K562 (cell line): Measurements from ENCODE around the gene DRD2. TPM values are rescaled to one million over a fixed set of nuclear protein-coding genes. Genes with fewer than 3 reads are reported as not detected.

ENCODE experiments used
- ATAC-seq: fragments of 200-7000 bp; cut with Tn5 transposase; 3 replicates; pipeline ENCODE4 v1.9.1; 2020; ENCODE audit warnings: moderate library complexity
- BruUV-seq: library from RNA; stranded (reverse); fragments of 400-500 nt; replicated peaks from 2 replicates; lab custom pipeline; 2021; lab: Mats Ljungman, UMichigan
- CTCF ChIA-PET: fragments of 300-600 bp; formaldehyde crosslinking; extraction: SDS; loops from one replicate; lab custom pipeline; 2021; ENCODE audit warnings: low intra/inter-chr PET ratio; lab: Yijun Ruan, JAX
- POLR2A ChIA-PET: fragments of 300-600, 350-650 bp; sonication (Branson Sonifier 250); formaldehyde crosslinking; extraction: SDS; loops from one replicate; lab custom pipeline; 2021; ENCODE audit warnings: antibody characterized with exemption, inconsistent platforms; lab: Yijun Ruan, JAX
- DNase-seq, 4 experiments: peaks; one replicate each; pipeline versions ENCODE4 v3.0.0 to v3.0.0-alpha.2; 2011 to 2018; ENCODE audit warnings: low spot score in 3 of 4, mixed read lengths in 3 of 4; ENCODE audit errors: extremely low read depth in 1 of 4
- FAIRE-seq: peaks from 2 replicates; lab custom pipeline; 2011; peaks lifted over from hg19 to GRCh38; lab: Jason Lieb, UNC
- H2AFZ ChIP-seq: 2 replicates; pipeline ENCODE4 v1.6.0; 2011; ENCODE audit warnings: low read depth, low read length, control low read depth, inconsistent platforms
- H3K27ac ChIP-seq: fragments of 200-600 bp; 3 replicates; pipeline ENCODE4 v1.8.0; 2011; ENCODE audit warnings: low read depth, mild to moderate bottlenecking, control low read depth, inconsistent platforms, low read length, moderate library complexity, mixed read lengths; ENCODE audit errors: extremely low read depth
- H3K27me3 ChIP-seq, 2 experiments: fragments of 300-600 bp in 1 of 2; 2 replicates in 1 of 2; 3 replicates in 1 of 2; pipeline versions ENCODE4 v1.6.0 to v1.8.0; 2011; ENCODE audit warnings: inconsistent platforms in 2 of 2, low read length in 2 of 2, mild to moderate bottlenecking in 1 of 2, mixed read lengths in 1 of 2, moderate library complexity in 1 of 2; ENCODE audit not compliant: control insufficient read depth in 2 of 2, insufficient read depth in 2 of 2
- H3K36me3 ChIP-seq: fragments of 300-600 bp; 3 replicates; pipeline ENCODE4 v1.8.0; 2011; ENCODE audit warnings: mild to moderate bottlenecking, low read length, inconsistent platforms; ENCODE audit not compliant: control insufficient read depth, insufficient read depth
- H3K4me1 ChIP-seq, 2 experiments: fragments of 200-600 bp in 1 of 2; replicated peaks in 1 of 2; 2 replicates in 1 of 2; 3 replicates in 1 of 2; pipeline versions ENCODE4 v1.5.1 to v1.8.0; 2011; ENCODE audit warnings: inconsistent platforms in 2 of 2, low read length in 2 of 2, mild to moderate bottlenecking in 1 of 2, mixed read lengths in 1 of 2, moderate library complexity in 1 of 2; ENCODE audit not compliant: control insufficient read depth in 2 of 2, insufficient read depth in 2 of 2
- H3K4me2 ChIP-seq: 2 replicates; pipeline ENCODE4 v1.6.1; 2011; ENCODE audit warnings: low read length, control low read depth, inconsistent platforms, mixed read lengths; ENCODE audit not compliant: insufficient read depth
- H3K4me3 ChIP-seq: fragments of 200-600 bp; sonication (generic), shearing (Covaris generic); 2 replicates; pipeline ENCODE4 v1.5.1; 2016; ENCODE audit warnings: control low read depth, inconsistent platforms
- H3K79me2 ChIP-seq: fragments of 200-600 bp; 3 replicates; pipeline ENCODE4 v1.8.0; 2011; ENCODE audit warnings: low read length, inconsistent platforms; ENCODE audit not compliant: control insufficient read depth, insufficient read depth
- H3K9ac ChIP-seq, 2 experiments: 2 replicates each; pipeline versions ENCODE4 v1.6.0 to v1.6.1; 2011; ENCODE audit warnings: low read depth in 2 of 2, low read length in 2 of 2, control low read depth in 1 of 2, inconsistent platforms in 1 of 2, mild to moderate bottlenecking in 1 of 2, mixed read lengths in 1 of 2; ENCODE audit not compliant: insufficient read depth in 1 of 2
- H3K9me1 ChIP-seq: one replicate; pipeline ENCODE4 v1.6.0; 2011; ENCODE audit warnings: inconsistent platforms, mild to moderate bottlenecking, low read length, moderate library complexity; ENCODE audit not compliant: control insufficient read depth, insufficient read depth
- H3K9me3 ChIP-seq: replicated peaks from 2 replicates; pipeline ENCODE4 v1.5.1; 2011; ENCODE audit warnings: low read depth, low read length, inconsistent platforms; ENCODE audit not compliant: control insufficient read depth, insufficient read depth
- H4K20me1 ChIP-seq: replicated peaks from 2 replicates; pipeline ENCODE4 v1.6.1; 2011; ENCODE audit warnings: low read length, inconsistent platforms, mixed read lengths; ENCODE audit not compliant: control insufficient read depth, insufficient read depth
- ARID1B ChIP-seq: fragments of 450-650 bp; IDR thresholded peaks from 2 replicates; pipeline ENCODE4 v1.6.1; 2016; ENCODE audit warnings: antibody characterized with exemption, mild to moderate bottlenecking, inconsistent platforms
- BRD4 ChIP-seq: fragments of 200-600 bp; sonication (generic); IDR thresholded peaks from 2 replicates; pipeline ENCODE4 v1.6.1; 2017; ENCODE audit warnings: inconsistent platforms
- CBFA2T2 ChIP-seq: fragments of 450-650 bp; conservative IDR thresholded peaks from 2 replicates; pipeline ENCODE4 v1.6.1; 2017; ENCODE audit warnings: mild to moderate bottlenecking
- CBFA2T3 ChIP-seq: fragments of 450-650 bp; IDR thresholded peaks from 2 replicates; pipeline ENCODE4 v1.6.1; 2017
- CXXC5 ChIP-seq: fragments of 250-450 bp; sonication (Bioruptor Pico); IDR thresholded peaks from 2 replicates; pipeline ENCODE4 v1.8.0; 2022; ENCODE audit warnings: inconsistent platforms, mild to moderate bottlenecking, moderate library complexity
- DNMT1 ChIP-seq: fragments of 450-650 bp; IDR thresholded peaks from 2 replicates; pipeline ENCODE4 v1.6.1; 2016; ENCODE audit warnings: antibody characterized with exemption, mild to moderate bottlenecking
- DPF2 ChIP-seq: fragments of 450-650 bp; IDR thresholded peaks from 2 replicates; pipeline ENCODE4 v1.6.1; 2016
- ETV1 ChIP-seq: fragments of 450-650 bp; conservative IDR thresholded peaks from 2 replicates; pipeline ENCODE4 v1.6.1; 2016; ENCODE audit warnings: missing genetic modification characterization, control low read depth, low read depth, missing compliant biosample characterization
- GABPA ChIP-seq: fragments of 200-800 bp; sonication (Bioruptor generic); conservative IDR thresholded peaks from 2 replicates; pipeline ENCODE4 v1.6.1; 2016; ENCODE audit warnings: low read depth, missing genetic modification characterization, missing compliant biosample characterization
- KDM1A ChIP-seq, 2 experiments: fragments of 450-650 bp; IDR thresholded peaks; 2 replicates each; pipeline ENCODE4 v1.6.1; 2016; ENCODE audit warnings: mild to moderate bottlenecking in 2 of 2
- MAZ ChIP-seq, 2 experiments: fragments of 450-650 bp in 1 of 2; sonication (generic) in 1 of 2; formaldehyde crosslinking; IDR thresholded peaks in 1 of 2; conservative IDR thresholded peaks in 1 of 2; 2 replicates each; pipeline versions ENCODE4 v1.4.0 to v1.5.0; 2020; ENCODE audit warnings: mild to moderate bottlenecking in 1 of 2, missing genetic modification reagents in 1 of 2
- MEIS2 ChIP-seq: fragments of 450-650 bp; IDR thresholded peaks from 2 replicates; pipeline ENCODE4 v1.6.1; 2014; ENCODE audit warnings: mild to moderate bottlenecking; ENCODE audit not compliant: partially characterized antibody
- NCOR1 ChIP-seq: fragments of 450-650 bp; IDR thresholded peaks from 2 replicates; pipeline ENCODE4 v1.6.1; 2016; ENCODE audit warnings: mild to moderate bottlenecking, moderate library complexity
- RCOR1 ChIP-seq, 2 experiments: IDR thresholded peaks; 2 replicates each; pipeline ENCODE4 v1.6.1; 2012; ENCODE audit warnings: low read depth in 2 of 2, low read length in 2 of 2, borderline replicate concordance in 1 of 2, improper control_type of control experiment in 1 of 2
- SIRT6 ChIP-seq: IDR thresholded peaks from one replicate; pipeline ENCODE4 v1.6.1; 2012; ENCODE audit warnings: low read depth, mild to moderate bottlenecking, control low read depth, inconsistent platforms, low read length, moderate library complexity
- SMARCA4 ChIP-seq: fragments of 450-650 bp; IDR thresholded peaks from 2 replicates; pipeline ENCODE4 v1.6.1; 2016
- TEAD4 ChIP-seq, 2 experiments: sonication (generic) in 1 of 2; formaldehyde crosslinking in 1 of 2; IDR thresholded peaks; 2 replicates each; pipeline versions ENCODE4 v1.6.1 to v1.8.0; 2012 to 2022; ENCODE audit warnings: borderline replicate concordance in 1 of 2, inconsistent platforms in 1 of 2, low read length in 1 of 2, mild to moderate bottlenecking in 1 of 2, missing genetic modification reagents in 1 of 2
- TRIM24 ChIP-seq, 2 experiments: fragments of 450-650 bp; IDR thresholded peaks; 2 replicates each; pipeline ENCODE4 v1.6.1; 2016
- ZKSCAN1 ChIP-seq: fragments of 150-350 bp; IDR thresholded peaks from 2 replicates; pipeline ENCODE4 v1.6.1; 2016; ENCODE audit warnings: low read depth, low read length
- ZNF239 ChIP-seq: fragments of 250-450 bp; sonication (Bioruptor Pico); IDR thresholded peaks from 2 replicates; pipeline ENCODE4 v1.4.0; 2020; ENCODE audit warnings: mild to moderate bottlenecking
- ZNF24 ChIP-seq: fragments of 450-650 bp; IDR thresholded peaks from 2 replicates; pipeline ENCODE4 v1.6.1; 2016
- ZNF253 ChIP-seq: fragments of 250-450 bp; sonication (Bioruptor Pico); conservative IDR thresholded peaks from 2 replicates; pipeline ENCODE4 v1.6.1; 2021; ENCODE audit warnings: mild to moderate bottlenecking
- WGBS: fragments of 100-300 bp; shearing (Covaris generic); methylation state at CpG from one replicate; pipeline ENCODE4 v1.1.6; 2016; ENCODE audit warnings: low coverage, mixed read lengths; ENCODE audit not compliant: insufficient coverage; ENCODE audit errors: missing lambda C conversion rate; 5-methylcytosine and 5-hydroxymethylcytosine counted together
- in situ Hi-C: fragments of 300-500 bp; cut with MboI; formaldehyde crosslinking; loops from 4 replicates; pipeline ENCODE4 v1.15.0; 2018; ENCODE audit warnings: inconsistent platforms, mixed read lengths
- intact Hi-C: fragments of 100-400 bp; cut with micrococcal nuclease; formaldehyde crosslinking; loops from 2 replicates; pipeline ENCODE4 v1.14.2; 2022
- polyA plus RNA-seq, 8 experiments: library from polyadenylated mRNA; depleted of rRNA in 4 of 8; stranded (reverse) in 5 of 8; unstranded in 3 of 8; fragments of >200 nt; fragmentation: Nextera tagmentation in 2 of 8; fragmentation: Illumina TruSeq in 1 of 8; extraction: Ambion mirVana in 2 of 8; extraction: Trizol in 1 of 8; gene quantifications; 2 replicates each; pipeline versions ENCODE4 v1.2.1 to v1.2.3, GENCODE V29; 2011 to 2014; ENCODE audit warnings: inconsistent platforms in 1 of 8, missing spikeins in 1 of 8
- total RNA-seq, 7 experiments: library from RNA; depleted of rRNA in 6 of 7; stranded (reverse); fragments of >200 nt in 6 of 7; fragmentation: Illumina TruSeq in 2 of 7; extraction: Trizol in 2 of 7; gene quantifications; 2 replicates each; pipeline versions ENCODE4 v1.2.1 to v1.2.3, GENCODE V29; 2011 to 2021; ENCODE audit warnings: low replicate concordance in 1 of 7
- TF ChIP-seq, protein P1 (sequence below): fragments of 450-650 bp; IDR thresholded peaks from 2 replicates; pipeline ENCODE4 v1.6.1; 2016; ENCODE audit warnings: low read depth, mild to moderate bottlenecking, moderate library complexity

DRD2 gene
- total and polyA plus RNA-seq, 9 of the 15 experiments (the other 6 are each of a cell fraction or from before 2014, with no cell fraction given): not detected

DNA sequence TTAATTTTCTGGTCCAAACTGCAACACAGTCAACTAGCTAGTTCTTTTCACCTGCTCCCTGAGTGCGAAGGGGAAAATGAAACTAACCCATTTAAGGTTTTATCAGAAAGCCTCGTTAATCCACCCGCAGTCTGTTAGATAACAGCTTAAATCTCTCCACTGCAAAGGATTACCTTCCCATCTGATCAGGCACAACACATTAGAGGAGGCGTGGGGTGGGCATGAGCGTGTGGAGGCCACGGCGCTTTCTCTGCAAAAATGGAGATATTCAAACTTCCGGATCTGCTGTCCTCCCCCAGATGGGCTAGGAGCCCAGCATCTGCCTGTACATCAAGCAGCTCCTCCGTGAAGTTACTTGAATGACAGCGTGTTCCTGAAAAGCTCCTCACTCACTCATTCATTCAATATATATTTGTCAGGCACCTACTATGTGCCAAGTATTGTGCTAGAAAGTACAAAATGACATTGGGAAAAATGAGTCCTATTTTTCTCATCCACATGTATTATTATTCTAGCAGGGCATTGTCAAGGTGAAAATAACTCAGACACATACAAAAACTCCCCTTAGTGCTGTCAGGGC lies 101.1 kb downstream of the DRD2 start:
- no peaks in the 10 kb centered on the region for H3K36me3 ChIP-seq
- BruUV-seq: no TSS peak
- H3K4me1 ChIP-seq: peaks cover 0 to 8% of the 10 kb centered on the region in 2 experiments; a peak in 3 of 5 replicates
- peak overlapping the region; percentile 3; the same call in 1 of the 2 replicates for H3K4me2 ChIP-seq
- FAIRE-seq (peak; percentile 37), DNase-seq (peak in 2 of 4 experiments; percentile 32 to 42), ATAC-seq (peak; percentile 72)
- ChIA-PET CTCF (no interaction called here), POLR2A (interaction anchor here (0.6 to 0.7 kb wide), 2 partner anchors 24 to 48 kb away, joined by 3 read pairs; no protein-coding TSS in a partner anchor)
- in situ Hi-C loops: no loop called here
- 0 out of 2 replicates have a peak overlapping the region, but pooled peaks have one; percentile 38 for H2AFZ ChIP-seq
- no peaks in the 10 kb centered on the region for H3K9me1 ChIP-seq
- H3K79me2 ChIP-seq: no peaks in the 10 kb centered on the region
- 5% methylated on average over 10 of the region's 10 CpGs for WGBS
- no peak overlapping the region for H3K4me3 ChIP-seq
- H3K9ac ChIP-seq: 0 out of 4 replicates have a peak overlapping the region, but pooled peaks of 1 of the 2 experiments have one; percentile 14
- no peaks in the 10 kb centered on the region for H3K9me3 ChIP-seq
- H3K27me3 ChIP-seq: peaks cover 0 to 10% of the 10 kb centered on the region in 2 experiments; a peak in 2 of 5 replicates
- no peak overlapping the region for H3K27ac ChIP-seq
- intact Hi-C loops: no loop called here
- no peaks in the 10 kb centered on the region for H4K20me1 ChIP-seq
- peak; percentile 77 for TF ChIP-seq CBFA2T3
- no peak for TF ChIP-seq SIRT6
- TF ChIP-seq TRIM24 (IDR thresholded peaks at IDR 0.05): no peak
- TF ChIP-seq DNMT1: no peak
- TF ChIP-seq ZNF24: peak; percentile 59; the same call in 1 of the 2 replicates
- TF ChIP-seq ZKSCAN1: peak; percentile 62; the same call in 1 of the 2 replicates
- 0 out of 2 replicates have a peak, but pooled peaks have one; percentile 50 for TF ChIP-seq DPF2
- 0 out of 4 replicates have a peak, but pooled peaks of 1 of the 2 experiments have one; percentile 19 for TF ChIP-seq MAZ (CRISPR knock-in tag; conservative IDR thresholded peaks at IDR 0.05 in 1 of 2, IDR thresholded peaks at IDR 0.05 in 1 of 2)
- peak; percentile 55 to 56; a peak in 3 of 4 replicates for TF ChIP-seq KDM1A (IDR thresholded peaks at IDR 0.05)
- peak; percentile 48; the same call in 1 of the 2 replicates for TF ChIP-seq NCOR1
- peak; percentile 66 for TF ChIP-seq ARID1B
- no peak for TF ChIP-seq ZNF239 (CRISPR knock-in tag)
- TF ChIP-seq GABPA (tag): 0 out of 2 replicates have a peak, but pooled peaks have one; percentile 37
- peak; percentile 57; the same call in 1 of the 2 replicates for TF ChIP-seq CXXC5
- TF ChIP-seq BRD4: no peak
- no peak for TF ChIP-seq ZNF253 (CRISPR knock-in tag)
- TF ChIP-seq, protein P1, sequence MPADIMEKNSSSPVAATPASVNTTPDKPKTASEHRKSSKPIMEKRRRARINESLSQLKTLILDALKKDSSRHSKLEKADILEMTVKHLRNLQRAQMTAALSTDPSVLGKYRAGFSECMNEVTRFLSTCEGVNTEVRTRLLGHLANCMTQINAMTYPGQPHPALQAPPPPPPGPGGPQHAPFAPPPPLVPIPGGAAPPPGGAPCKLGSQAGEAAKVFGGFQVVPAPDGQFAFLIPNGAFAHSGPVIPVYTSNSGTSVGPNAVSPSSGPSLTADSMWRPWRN: peak; percentile 85
- TF ChIP-seq ETV1 (tag): peak; percentile 78
- peak in 1 of 2 experiments; percentile 89; a peak in 2 of 4 replicates for TF ChIP-seq RCOR1 (IDR thresholded peaks at IDR 0.05; ENCODE audit: borderline replicate concordance in 1 of 2, low read depth in 2 of 2, low read length in 2 of 2)
- peak; percentile 52 for TF ChIP-seq CBFA2T2
- TF ChIP-seq TEAD4 (IDR thresholded peaks at IDR 0.05; ENCODE audit: low read length): peak; percentile 58
- no peak for TF ChIP-seq TEAD4 (CRISPR knock-in tag; IDR thresholded peaks at IDR 0.05; ENCODE audit: borderline replicate concordance)
- TF ChIP-seq SMARCA4: peak; percentile 25; the same call in 1 of the 2 replicates
- peak; percentile 8 for TF ChIP-seq MEIS2
